H1 (cell line): ENCODE measurements around the gene TFAP2A. TPM values are rescaled to one million over a fixed set of nuclear protein-coding genes. Genes with fewer than 3 reads are reported as not detected.
A peak's percentile ranks its signal among the peaks of the same experiment; 100 is the strongest.

Source experiments
- CTCF ChIA-PET: fragments of 300-600 bp; sonication (Branson Sonifier 250); formaldehyde crosslinking; loops from one replicate; lab custom pipeline; 2021; ENCODE audit not compliant: partially characterized antibody; lab: Charles Lee
- POLR2A ChIA-PET: fragments of 300-600 bp; sonication (Branson Sonifier 250); formaldehyde crosslinking; loops from one replicate; lab custom pipeline; 2021; ENCODE audit warnings: inconsistent platforms; ENCODE audit not compliant: partially characterized antibody; lab: Charles Lee
- DNase-seq, 2 experiments: peaks; one replicate each; pipeline versions ENCODE4 v3.0.0 to v3.0.0-alpha.2; 2010 to 2022; ENCODE audit warnings: low spot score in 2 of 2, low read depth in 1 of 2, mixed read lengths in 1 of 2
- FAIRE-seq: peaks from 2 replicates; lab custom pipeline; 2011; peaks lifted over from hg19 to GRCh38; lab: Jason Lieb, UNC
- H2AFZ ChIP-seq: 2 replicates; pipeline ENCODE4 v1.8.1; 2012; ENCODE audit warnings: low read length, inconsistent platforms
- H2AK5ac ChIP-seq: 2 replicates; pipeline ENCODE4 v1.6.1; 2013; ENCODE audit warnings: low read depth, low read length
- H2BK120ac ChIP-seq: replicated peaks from 2 replicates; pipeline ENCODE3; 2013; ENCODE audit warnings: low read depth, low read length, inconsistent platforms
- H2BK12ac ChIP-seq: 2 replicates; pipeline ENCODE4 v1.6.1; 2013; ENCODE audit warnings: low read depth, low read length
- H2BK15ac ChIP-seq: 2 replicates; pipeline ENCODE4 v1.6.1; 2013; ENCODE audit warnings: low read length
- H2BK20ac ChIP-seq: 2 replicates; pipeline ENCODE4 v1.6.1; 2013; ENCODE audit warnings: low read length
- H2BK5ac ChIP-seq: 2 replicates; pipeline ENCODE4 v1.6.1; 2013; ENCODE audit warnings: low read depth, low read length
- H3K14ac ChIP-seq: 2 replicates; pipeline ENCODE4 v1.6.1; 2013; ENCODE audit warnings: inconsistent platforms; ENCODE audit not compliant: insufficient read length
- H3K18ac ChIP-seq: 2 replicates; pipeline ENCODE4 v1.6.1; 2013; ENCODE audit warnings: low read length; ENCODE audit errors: extremely low read depth
- H3K23ac ChIP-seq: 2 replicates; pipeline ENCODE4 v1.6.1; 2013; ENCODE audit warnings: inconsistent platforms; ENCODE audit not compliant: insufficient read length
- H3K23me2 ChIP-seq: 2 replicates; pipeline ENCODE4 v1.6.1; 2013; ENCODE audit warnings: low read depth, low read length
- H3K27ac ChIP-seq: 2 replicates; pipeline ENCODE4 v1.6.1; 2011; ENCODE audit warnings: low read depth, low read length, inconsistent platforms
- H3K27me3 ChIP-seq, 4 experiments: replicated peaks in 1 of 4; 1 replicate in 1 of 4; 2 replicates in 3 of 4; pipeline versions ENCODE4 v1.6.1 to v1.8.1; 2011 to 2013; ENCODE audit warnings: low read length in 3 of 4, mild to moderate bottlenecking in 3 of 4, inconsistent platforms in 2 of 4, mixed read lengths in 2 of 4, moderate library complexity in 1 of 4; ENCODE audit not compliant: control insufficient read depth in 3 of 4, insufficient read depth in 3 of 4; ENCODE audit errors: extremely low read depth in 1 of 4
- H3K36me3 ChIP-seq, 4 experiments: 2 replicates each; pipeline versions ENCODE4 v1.6.1 to v1.8.1; 2011 to 2013; ENCODE audit warnings: mild to moderate bottlenecking in 4 of 4, low read length in 3 of 4, moderate library complexity in 2 of 4, control low read depth in 1 of 4, inconsistent platforms in 1 of 4; ENCODE audit not compliant: insufficient read depth in 4 of 4, control insufficient read depth in 2 of 4
- H3K4ac ChIP-seq: replicated peaks from 2 replicates; pipeline ENCODE3; 2013; ENCODE audit warnings: low read length, low read depth, mixed read lengths, inconsistent platforms; ENCODE audit not compliant: insufficient read length
- H3K4me1 ChIP-seq, 4 experiments: replicated peaks in 1 of 4; 1 replicate in 1 of 4; 2 replicates in 3 of 4; pipeline versions ENCODE4 v1.6.1 to v1.8.1; 2011 to 2013; ENCODE audit warnings: low read length in 3 of 4, inconsistent platforms in 2 of 4, mixed read lengths in 1 of 4; ENCODE audit not compliant: insufficient read depth in 4 of 4, control insufficient read depth in 3 of 4
- H3K4me2 ChIP-seq, 2 experiments: 2 replicates each; pipeline versions ENCODE4 v1.6.1 to v1.8.1; 2011 to 2013; ENCODE audit warnings: low read depth in 2 of 2, low read length in 2 of 2, control low read depth in 1 of 2, inconsistent platforms in 1 of 2, mild to moderate bottlenecking in 1 of 2; ENCODE audit not compliant: insufficient read depth in 1 of 2
- H3K4me3 ChIP-seq, 4 experiments: fragments of 200-600, 300-600 bp in 1 of 4; sonication (generic), shearing (Covaris generic), sonication (Bioruptor Twin) in 1 of 4; 2 replicates each; pipeline versions ENCODE4 v1.5.1 to v1.8.1; 2011 to 2016; ENCODE audit warnings: low read length in 4 of 4, low read depth in 3 of 4, control low read depth in 2 of 4, inconsistent platforms in 2 of 4, mild to moderate bottlenecking in 2 of 4, mixed read lengths in 1 of 4, moderate library complexity in 1 of 4; ENCODE audit not compliant: insufficient read depth in 2 of 4; ENCODE audit errors: extremely low read depth in 1 of 4
- H3K56ac ChIP-seq: replicated peaks from 2 replicates; pipeline ENCODE3; 2013; ENCODE audit warnings: low read depth, mild to moderate bottlenecking, mixed read lengths, low read length, inconsistent platforms; ENCODE audit not compliant: insufficient read length
- H3K79me1 ChIP-seq: 2 replicates; pipeline ENCODE4 v1.6.1; 2013; ENCODE audit warnings: low read depth, low read length, control low read depth
- H3K79me2 ChIP-seq, 2 experiments: 2 replicates each; pipeline versions ENCODE4 v1.6.1 to v1.8.1; 2012 to 2013; ENCODE audit warnings: low read length in 2 of 2, mild to moderate bottlenecking in 2 of 2, inconsistent platforms in 1 of 2; ENCODE audit not compliant: insufficient read depth in 2 of 2, control insufficient read depth in 1 of 2
- H3K9ac ChIP-seq, 4 experiments: replicated peaks in 1 of 4; 1 replicate in 1 of 4; 2 replicates in 3 of 4; pipeline versions ENCODE4 v1.6.1 to v1.8.1; 2011 to 2013; ENCODE audit warnings: low read depth in 3 of 4, low read length in 3 of 4, control low read depth in 2 of 4, mild to moderate bottlenecking in 2 of 4, moderate library complexity in 2 of 4, inconsistent platforms in 1 of 4; ENCODE audit errors: extremely low read depth in 1 of 4
- H3K9me3 ChIP-seq, 2 experiments: 2 replicates each; pipeline versions ENCODE4 v1.6.1 to v1.8.1; 2012 to 2013; ENCODE audit warnings: mild to moderate bottlenecking in 2 of 2, moderate library complexity in 2 of 2, control low read depth in 1 of 2, inconsistent platforms in 1 of 2, low read depth in 1 of 2, low read length in 1 of 2, mixed read lengths in 1 of 2; ENCODE audit not compliant: insufficient read depth in 2 of 2
- H4K20me1 ChIP-seq, 2 experiments: replicated peaks in 1 of 2; 2 replicates each; pipeline versions ENCODE3 to v1.8.1; 2011 to 2013; ENCODE audit warnings: inconsistent platforms in 2 of 2, low read length in 2 of 2, mild to moderate bottlenecking in 1 of 2; ENCODE audit not compliant: insufficient read depth in 2 of 2, control insufficient read depth in 1 of 2
- H4K5ac ChIP-seq: 2 replicates; pipeline ENCODE4 v1.6.1; 2013; ENCODE audit warnings: low read length, low read depth, mixed read lengths, inconsistent platforms; ENCODE audit not compliant: insufficient read length
- H4K8ac ChIP-seq: 2 replicates; pipeline ENCODE4 v1.8.0; 2013; ENCODE audit warnings: mild to moderate bottlenecking, moderate library complexity, low read length, inconsistent platforms; ENCODE audit not compliant: insufficient read depth; ENCODE audit errors: extremely low read depth
- H4K91ac ChIP-seq: replicated peaks from 2 replicates; pipeline ENCODE3; 2013; ENCODE audit warnings: low read length, mixed read lengths, inconsistent platforms; ENCODE audit not compliant: insufficient read length
- ASH2L ChIP-seq: fragments of 200-600, 300-600 bp; sonication (generic); IDR thresholded peaks from one replicate; pipeline ENCODE4 v1.7.1; 2017; ENCODE audit warnings: low read length
- ATF2 ChIP-seq: IDR thresholded peaks from 2 replicates; pipeline ENCODE4 v1.6.1; 2012; ENCODE audit warnings: low read length, inconsistent platforms
- BRCA1 ChIP-seq: IDR thresholded peaks from 2 replicates; pipeline ENCODE4 v1.6.1; 2012; ENCODE audit warnings: low read depth, low read length, improper control_type of control experiment
- CHD1 ChIP-seq: IDR thresholded peaks from 2 replicates; pipeline ENCODE4 v1.6.1; 2012; ENCODE audit warnings: low read depth, low read length, improper control_type of control experiment
- FOSL1 ChIP-seq: IDR thresholded peaks from 2 replicates; pipeline ENCODE4 v1.6.1; 2011; ENCODE audit warnings: mild to moderate bottlenecking, low read depth, low read length, moderate library complexity; ENCODE audit not compliant: insufficient read depth
- KDM5A ChIP-seq: fragments of 200-600 bp; IDR thresholded peaks from 2 replicates; pipeline ENCODE4 v1.7.1; 2012; ENCODE audit warnings: mild to moderate bottlenecking, low read length, inconsistent platforms, mixed read lengths
- SRF ChIP-seq: IDR thresholded peaks from 2 replicates; pipeline ENCODE4 v1.6.1; 2011; ENCODE audit warnings: mild to moderate bottlenecking, low read depth, low read length, moderate library complexity
- WGBS, 2 experiments: shearing (Covaris generic) in 1 of 2; methylation state at CpG; one replicate each; pipeline versions ENCODE4 v1.1.6 to v1.1.7; 2013 to 2015; ENCODE audit warnings: low lambda C conversion rate in 2 of 2, mixed read lengths in 2 of 2, inconsistent platforms in 1 of 2, low coverage in 1 of 2, missing lambda C conversion rate in 1 of 2; ENCODE audit not compliant: insufficient replicate concordance in 2 of 2, insufficient coverage in 1 of 2, insufficient read length in 1 of 2; ENCODE audit errors: extremely low coverage in 1 of 2, missing lambda C conversion rate in 1 of 2; 5-methylcytosine and 5-hydroxymethylcytosine counted together
- polyA plus RNA-seq, 7 experiments: library from polyadenylated mRNA; depleted of rRNA in 3 of 7; stranded (reverse) in 5 of 7; unstranded in 2 of 7; fragments of >200 nt in 5 of 7; fragments of 200-250 nt in 2 of 7; gene quantifications; 1 replicate in 5 of 7; 2 replicates in 1 of 7; 4 replicates in 1 of 7; pipeline versions ENCODE4 v1.2.1 to v1.2.3, GENCODE V29; 2011 to 2013; ENCODE audit warnings: missing spikeins in 2 of 7, mixed read lengths in 2 of 7
- total RNA-seq: library from RNA; stranded (reverse); fragmentation: NEBNext Ultra II Directional; extraction: Animal tissue kit (Norgen Biotek cat#: 25700); gene quantifications from 2 replicates; pipeline ENCODE4 v1.2.1, GENCODE V29; 2021

TFAP2A gene
- total and polyA plus RNA-seq, 2 of the 8 experiments (the other 6 are each of a cell fraction or from before 2014, with no cell fraction given), result 0.23 TPM; not detected in 1

GRCh38 chr6:10434235-10434634 is 19.4 kb upstream of the TFAP2A start:
- no peaks in the 10 kb centered on the region for H3K79me1 ChIP-seq
- H3K27ac ChIP-seq, result no peak overlapping the region
- ChIA-PET POLR2A (no interaction called here), CTCF (interaction anchor here (0.5 to 6.2 kb wide), 26 partner anchors 9 to 1977 kb away, joined by 3 to 41 read pairs (median 3); partner anchors contain the start of gene TFAP2A)
- WGBS, 2 experiments, result 90% methylated on average over 4 of the region's 4 CpGs; no CpG with 5 or more reads in 1 of the 2 experiments
- no peak overlapping the region for H3K14ac ChIP-seq
- H2AFZ ChIP-seq, result 0 out of 2 replicates have a peak overlapping the region, but pooled peaks have one; percentile 77
- H3K4me3 ChIP-seq, result no peak overlapping the region
- H2BK120ac ChIP-seq, result no peak overlapping the region
- FAIRE-seq (no peak), DNase-seq (no peak)
- peak overlapping the region; percentile 66; the same call in 1 of the 2 replicates for H2BK20ac ChIP-seq
- no peak overlapping the region; a peak in 1 of 7 replicates for H3K9ac ChIP-seq
- no peak overlapping the region for H3K56ac ChIP-seq
- no peak overlapping the region for H4K8ac ChIP-seq
- H3K23ac ChIP-seq, result no peak overlapping the region
- H2AK5ac ChIP-seq, result no peak overlapping the region; the same call in 1 of the 2 replicates
- peaks cover 0 to 2% (median under 1%) of the 10 kb centered on the region in 4 experiments; a peak in 5 of 7 replicates for H3K27me3 ChIP-seq
- H3K23me2 ChIP-seq, result no peaks in the 10 kb centered on the region
- peaks cover 0 to 3% (median 0%) of the 10 kb centered on the region in 4 experiments; a peak in 1 of 7 replicates for H3K4me1 ChIP-seq
- H4K20me1 ChIP-seq, result no peaks in the 10 kb centered on the region
- no peak overlapping the region for H2BK12ac ChIP-seq
- no peaks in the 10 kb centered on the region for H3K9me3 ChIP-seq
- H3K79me2 ChIP-seq, result no peaks in the 10 kb centered on the region
- H3K36me3 ChIP-seq, result no peaks in the 10 kb centered on the region
- H4K5ac ChIP-seq, result no peak overlapping the region
- no peak overlapping the region for H2BK15ac ChIP-seq
- H4K91ac ChIP-seq, result no peak overlapping the region
- H3K4ac ChIP-seq, result no peak overlapping the region
- H2BK5ac ChIP-seq, result no peak overlapping the region
- no peak overlapping the region for H3K4me2 ChIP-seq
- H3K18ac ChIP-seq, result no peak overlapping the region
- TF ChIP-seq BRCA1 (no peak), CHD1 (no peak), KDM5A (no peak), SRF (no peak), FOSL1 (no peak), ASH2L (no peak), ATF2 (no peak)
